ENCODE data around the gene C1orf232. TPM values are rescaled to one million over a fixed set of nuclear protein-coding genes. Genes with fewer than 3 reads are reported as not detected.

Gene C1orf232
- total and polyA plus RNA-seq, 2 of the 8 experiments (the other 6 are each of a cell fraction or from before 2014, with no cell fraction given), result not detected

GRCh38 chr1:26156285-26157038 is 12.3 kb downstream of the C1orf232 start:
- peaks cover 13% of the 10 kb centered on the region for H3K23me2 ChIP-seq (ENCODE audit: low read depth, low read length)
- peaks cover 34 to 81% (median 73%) of the 10 kb centered on the region in 4 experiments for H3K27me3 ChIP-seq (replicated peaks in 1 of 4; ENCODE audit: control insufficient read depth in 3 of 4, extremely low read depth in 1 of 4, insufficient read depth in 3 of 4, low read length in 3 of 4)
- ChIA-PET CTCF (ENCODE audit: partially characterized antibody) (interaction anchor here (0.7 to 6.0 kb wide), 12 partner anchors 9 to 110 kb away, joined by 3 to 47 read pairs (median 5); partner anchors contain the start of genes C1orf232, CEP85, CNKSR1 and SLC30A2), POLR2A (ENCODE audit: partially characterized antibody) (interaction anchor here (0.6 to 2.5 kb wide), 8 partner anchors 11 to 280 kb away, joined by 3 to 6 read pairs (median 3); partner anchors contain the start of genes CNKSR1, SH3BGRL3 and ZNF593)
- H3K14ac ChIP-seq (ENCODE audit: insufficient read length), result no peak overlapping the region
- H4K20me1 ChIP-seq (replicated peaks in 1 of 2; ENCODE audit: control insufficient read depth in 1 of 2, insufficient read depth in 2 of 2, low read length in 2 of 2), result peaks cover 10 to 11% of the 10 kb centered on the region in 2 experiments
- H3K4me1 ChIP-seq (replicated peaks in 1 of 4; ENCODE audit: control insufficient read depth in 3 of 4, insufficient read depth in 4 of 4, low read length in 3 of 4), result peaks cover 14 to 51% (median 30%) of the 10 kb centered on the region in 4 experiments
- no peak overlapping the region for H2BK20ac ChIP-seq (ENCODE audit: low read length)
- no peaks in the 10 kb centered on the region for H3K79me1 ChIP-seq (ENCODE audit: low read depth, low read length)
- no peaks in the 10 kb centered on the region for H3K36me3 ChIP-seq (ENCODE audit: control insufficient read depth in 2 of 4, insufficient read depth in 4 of 4, low read length in 3 of 4)
- H3K4ac ChIP-seq (replicated peaks; ENCODE audit: insufficient read length, low read depth, low read length), result no peak overlapping the region
- H2AFZ ChIP-seq (ENCODE audit: low read length), result no peak overlapping the region
- no peak overlapping the region for H4K5ac ChIP-seq (ENCODE audit: insufficient read length, low read depth, low read length)
- H2BK15ac ChIP-seq (ENCODE audit: low read length), result no peak overlapping the region
- no peak overlapping the region for H2BK120ac ChIP-seq (replicated peaks; ENCODE audit: low read depth, low read length)
- H3K9ac ChIP-seq (replicated peaks in 1 of 4; ENCODE audit: extremely low read depth in 1 of 4, low read depth in 3 of 4, low read length in 3 of 4), result no peak overlapping the region
- no peak overlapping the region for H2BK12ac ChIP-seq (ENCODE audit: low read depth, low read length)
- H3K9me3 ChIP-seq (ENCODE audit: insufficient read depth in 2 of 2, low read depth in 1 of 2, low read length in 1 of 2), result no peaks in the 10 kb centered on the region
- no peak overlapping the region for H3K18ac ChIP-seq (ENCODE audit: extremely low read depth, low read length)
- peak overlapping the region in 3 of 4 experiments; percentile 35 to 52 (median 42); a peak in 6 of 8 replicates for H3K4me3 ChIP-seq (ENCODE audit: extremely low read depth in 1 of 4, insufficient read depth in 2 of 4, low read depth in 3 of 4, low read length in 4 of 4)
- no peak overlapping the region for H4K8ac ChIP-seq (ENCODE audit: extremely low read depth, insufficient read depth, low read length)
- peak overlapping the region; percentile 74 to 80 for H3K4me2 ChIP-seq (ENCODE audit: insufficient read depth in 1 of 2, low read depth in 2 of 2, low read length in 2 of 2)
- DNase-seq (ENCODE audit: low read depth in 1 of 2, low spot score in 2 of 2), result peak in 1 of 2 experiments; percentile 76
- H2BK5ac ChIP-seq (ENCODE audit: low read depth, low read length), result no peak overlapping the region
- no peaks in the 10 kb centered on the region for H3K79me2 ChIP-seq (ENCODE audit: control insufficient read depth in 1 of 2, insufficient read depth in 2 of 2, low read length in 2 of 2)
- WGBS, 2 experiments (ENCODE audit: extremely low coverage in 1 of 2, insufficient coverage in 1 of 2, insufficient read length in 1 of 2, insufficient replicate concordance in 2 of 2, low coverage in 1 of 2, low lambda C conversion rate in 2 of 2, missing lambda C conversion rate in 1 of 2), result 18% methylated on average over 10 of the region's 12 CpGs; no CpG with 5 or more reads in 1 of the 2 experiments
- no peak overlapping the region for H3K27ac ChIP-seq (ENCODE audit: low read depth, low read length)
- H4K91ac ChIP-seq (replicated peaks; ENCODE audit: insufficient read length, low read length), result no peak overlapping the region
- no peak overlapping the region for H3K23ac ChIP-seq (ENCODE audit: insufficient read length)
- no peak for FAIRE-seq
- no peak overlapping the region for H3K56ac ChIP-seq (replicated peaks; ENCODE audit: insufficient read length, low read depth, low read length)
- no peak overlapping the region for H2AK5ac ChIP-seq (ENCODE audit: low read depth, low read length)
- TF ChIP-seq YY1 (IDR thresholded peaks at IDR 0.05; ENCODE audit: low read depth, low read length) (0 out of 2 replicates have a peak, but pooled peaks have one; percentile 15), TAF1 (IDR thresholded peaks at IDR 0.05; ENCODE audit: low read depth, low read length) (no peak), JUN (IDR thresholded peaks at IDR 0.05; ENCODE audit: low read depth, low read length) (no peak), CHD2 (IDR thresholded peaks at IDR 0.05; ENCODE audit: low read length) (no peak), RXRA (IDR thresholded peaks at IDR 0.05; ENCODE audit: insufficient read depth, low read depth, low read length) (no peak), SAP30 (IDR thresholded peaks at IDR 0.05; ENCODE audit: insufficient read depth, insufficient replicate concordance, low read length) (no peak), ZNF274 (IDR thresholded peaks at IDR 0.05; ENCODE audit: borderline replicate concordance, extremely low read depth, low read length) (no peak), EZH2 (IDR thresholded peaks at IDR 0.05; ENCODE audit: low read depth, low read length, severe bottlenecking) (no peak), SP1 (IDR thresholded peaks at IDR 0.05; ENCODE audit: low read depth, low read length) (0 out of 2 replicates have a peak, but pooled peaks have one; percentile 55), HDAC6 (IDR thresholded peaks at IDR 0.05; ENCODE audit: low read depth, low read length) (no peak), EGR1 (IDR thresholded peaks at IDR 0.05; ENCODE audit: borderline replicate concordance, low read depth, low read length) (no peak), CTBP2 (IDR thresholded peaks at IDR 0.05; ENCODE audit: borderline replicate concordance, insufficient read depth, insufficient read length, low read length) (peak; percentile 48)

All from H1 (cell line).